NCI-H524 (cell line): ENCODE data around the gene TSPAN32.
"Not testable (repeated sequence)": the region's sequence is repeated elsewhere in the genome, so short reads cannot be mapped to it uniquely, and the experiment has no call there.

Source experiments
- DNase-seq, 2 experiments: peaks; one replicate each; lab custom pipeline; 2025; lab: John Stamatoyannopoulos, UW

Gene TSPAN32

GRCh38 chr11:2316169-2316962 is 14.6 kb downstream of the TSPAN32 start:
- DNase-seq = peak in 1 of 2 experiments; percentile 21

- no peak for DNase-seq
Observed at GRCh38 chr11:2316963-2317244, 15.1 kb downstream of the TSPAN32 start.

GRCh38 chr11:2317354-2318050 is 15.7 kb downstream of the TSPAN32 start:
- no peak for DNase-seq

DNA sequence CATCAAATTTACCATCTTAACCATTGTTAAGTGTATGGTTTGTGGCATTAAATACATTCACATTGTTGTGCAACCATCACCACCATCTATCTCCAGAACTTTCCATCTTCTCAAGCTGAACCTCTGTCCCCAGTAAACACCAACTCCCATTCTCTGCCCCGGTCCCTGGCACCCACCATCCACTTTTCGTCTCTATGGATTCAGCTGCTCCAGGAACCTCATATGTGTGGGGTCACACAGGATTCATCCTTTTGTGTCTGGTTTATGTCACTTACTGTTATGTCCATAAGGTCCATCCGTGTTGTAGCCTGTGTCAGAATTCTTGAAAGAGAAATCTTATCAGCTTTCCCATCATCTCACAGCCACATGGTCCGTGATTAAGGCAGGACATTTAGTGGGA is 16.3 kb downstream of the TSPAN32 start:
- DNase-seq = no peak

- no peak for DNase-seq
Observed at GRCh38 chr11:2318707-2319106, 16.9 kb downstream of the TSPAN32 start.

- no peak for DNase-seq
Observed at GRCh38 chr11:2319791-2320472, 18.1 kb downstream of the TSPAN32 start.

DNA sequence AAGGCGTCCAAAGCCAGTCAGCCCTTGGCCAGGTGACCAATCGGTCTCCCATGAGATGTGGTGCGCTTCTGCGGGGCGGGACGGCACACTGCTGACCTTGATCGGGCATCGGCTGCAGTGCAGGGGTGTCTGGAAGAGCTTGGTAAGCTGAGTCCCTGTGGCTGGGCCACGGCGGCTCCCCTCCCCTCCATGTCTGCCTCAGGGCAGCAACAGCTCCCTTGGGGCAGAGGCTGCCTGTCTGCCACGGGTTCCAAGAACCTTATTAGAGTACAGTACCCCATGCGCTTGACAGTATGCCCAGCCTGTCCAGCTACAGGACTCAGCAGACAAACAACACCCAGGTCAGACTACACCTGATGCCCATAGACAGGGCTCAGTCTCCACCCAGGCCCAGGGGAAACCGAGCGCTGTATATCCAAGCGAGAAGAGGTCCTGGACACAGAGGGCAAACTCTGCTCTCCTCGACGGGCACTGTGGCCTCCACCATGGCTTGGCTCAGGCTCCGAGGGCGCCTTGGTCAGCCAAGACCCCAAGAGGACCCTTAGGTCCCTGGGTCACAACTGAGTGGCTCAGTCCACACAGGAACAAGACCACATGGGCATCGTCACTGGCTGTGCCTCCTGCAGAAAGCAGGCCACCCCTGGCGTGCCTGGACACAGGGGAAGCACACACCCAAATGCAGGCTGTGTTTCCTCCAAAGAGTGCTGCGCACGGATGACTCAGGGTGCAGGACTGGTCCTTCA is 18.9 kb downstream of the TSPAN32 start:
- no peak for DNase-seq

- no peak for DNase-seq
Observed at GRCh38 chr11:2321311-2321683, 19.5 kb downstream of the TSPAN32 start.

DNA sequence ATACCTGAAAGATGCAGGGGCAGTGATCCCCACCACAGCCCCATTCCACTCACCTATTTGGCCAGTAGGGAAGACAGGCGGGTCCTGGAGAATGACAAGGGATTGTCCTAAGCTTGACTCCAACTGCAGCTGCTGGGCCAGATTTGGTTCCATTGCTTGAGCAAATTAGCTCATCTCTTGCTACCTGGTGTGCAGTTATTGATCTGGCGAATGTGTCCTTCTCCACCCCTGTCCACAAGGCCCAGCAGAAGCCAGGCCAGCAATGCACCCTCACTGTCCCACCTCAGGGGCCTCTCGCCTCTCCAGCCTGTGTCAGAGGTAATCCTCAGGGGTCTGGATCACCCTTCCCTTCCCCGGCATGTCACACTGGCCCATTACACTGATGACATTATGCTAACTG is 23.3 kb downstream of the TSPAN32 start:
- no peak for DNase-seq

DNA sequence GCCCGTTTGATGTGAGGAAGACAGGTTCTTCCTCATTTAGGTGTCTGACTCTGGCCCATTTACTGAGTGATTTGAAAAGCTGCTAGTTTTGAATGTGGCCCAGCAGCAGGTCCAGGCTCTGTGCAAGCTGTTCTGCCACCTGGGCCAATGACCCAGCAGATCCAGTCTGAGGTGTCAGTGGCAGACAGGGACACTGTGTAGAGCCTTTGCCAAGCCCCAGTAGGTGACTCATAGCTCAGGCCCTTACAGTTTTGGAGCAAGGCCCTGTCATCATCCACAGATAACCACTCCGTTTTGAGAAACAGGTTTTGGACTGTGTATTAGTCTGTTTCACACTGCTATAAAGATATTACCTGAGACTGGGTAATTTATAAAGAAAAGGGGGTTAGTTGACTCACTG is 23.9 kb downstream of the TSPAN32 start:
- DNase-seq = no peak

DNA sequence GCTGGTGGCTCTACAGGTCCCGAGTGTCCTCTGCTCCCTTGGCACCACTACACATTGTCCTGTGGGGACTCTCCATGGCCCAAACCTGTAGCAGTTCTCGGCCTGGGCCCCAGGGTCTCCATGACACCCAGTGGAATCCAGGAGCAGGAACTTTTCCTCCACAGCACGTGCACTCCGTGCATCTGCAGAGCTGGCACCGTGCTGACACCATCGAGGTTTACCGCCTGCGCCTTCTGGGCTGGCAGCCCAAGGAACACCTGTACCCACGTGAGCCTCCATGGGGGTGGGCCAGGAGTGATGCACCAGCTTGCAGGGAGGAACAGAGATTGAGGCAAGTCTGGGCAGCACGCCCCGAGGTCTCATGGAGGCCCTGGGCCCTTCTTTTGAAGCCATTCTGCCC is 25.2 kb downstream of the TSPAN32 start:
- DNase-seq = no peak

- no peak for DNase-seq
Observed at GRCh38 chr11:2328021-2328420, 26.2 kb downstream of the TSPAN32 start.

DNA sequence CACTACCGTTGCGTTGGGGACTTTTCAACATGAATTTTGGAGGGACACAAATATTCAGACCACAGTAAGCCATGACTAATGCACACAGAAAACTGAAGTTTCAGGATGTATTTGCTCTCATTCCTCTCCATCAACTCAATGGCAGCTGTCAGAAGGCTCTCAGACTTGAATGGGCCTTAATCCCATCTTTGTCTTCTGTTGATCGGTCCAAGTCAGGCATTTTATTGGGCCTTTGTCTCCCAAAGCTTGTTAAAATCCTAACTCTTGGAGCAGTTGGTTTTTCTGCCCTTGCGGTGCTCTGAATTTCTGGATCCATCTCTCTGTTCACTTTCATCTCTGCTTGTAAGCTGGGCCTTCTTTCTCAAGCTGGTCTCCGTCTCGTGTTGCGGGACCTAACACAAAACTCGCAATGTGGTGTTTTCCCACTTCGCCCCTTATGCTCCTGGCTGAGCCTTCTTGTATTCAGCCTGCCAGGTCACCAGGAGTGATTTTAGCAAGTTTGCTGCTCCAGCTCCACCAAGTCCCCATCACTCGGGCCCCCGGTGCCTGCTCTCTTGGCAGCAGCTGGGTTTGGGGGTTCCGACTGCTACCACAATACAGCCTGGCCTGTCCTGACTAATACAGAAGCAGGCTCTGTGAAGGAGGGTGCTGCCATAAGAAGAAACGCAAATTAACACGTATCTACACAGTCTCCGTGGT is 27.0 kb downstream of the TSPAN32 start:
- no peak for DNase-seq

DNA sequence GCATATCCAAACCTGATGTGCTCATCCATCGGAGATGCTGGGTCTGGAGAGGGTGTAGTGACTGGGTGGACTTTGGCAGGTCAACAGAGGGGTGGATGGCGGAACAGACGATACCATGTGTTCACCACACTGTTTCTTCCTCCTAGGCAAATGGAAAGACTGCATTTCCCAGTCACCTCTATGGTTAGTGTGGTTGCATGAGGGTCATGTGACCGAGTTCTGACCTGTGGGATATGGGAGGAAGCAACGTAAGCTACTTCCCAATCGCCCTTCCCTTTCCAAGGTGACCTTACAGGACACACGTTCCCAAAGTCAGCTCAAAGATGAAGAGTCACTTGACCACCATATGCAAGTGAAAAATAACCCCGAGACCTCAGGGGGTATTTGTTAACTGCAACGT is 27.7 kb downstream of the TSPAN32 start:
- DNase-seq = no peak

GRCh38 chr11:2330696-2331095 is 28.9 kb downstream of the TSPAN32 start:
- DNase-seq = no peak

GRCh38 chr11:2331404-2331803 is 29.6 kb downstream of the TSPAN32 start:
- DNase-seq = no peak

GRCh38 chr11:2332569-2332968 is 30.8 kb downstream of the TSPAN32 start:
- not testable (repeated sequence) for DNase-seq

GRCh38 chr11:2333486-2334205 is 31.8 kb downstream of the TSPAN32 start:
- not testable (repeated sequence) for DNase-seq

DNA sequence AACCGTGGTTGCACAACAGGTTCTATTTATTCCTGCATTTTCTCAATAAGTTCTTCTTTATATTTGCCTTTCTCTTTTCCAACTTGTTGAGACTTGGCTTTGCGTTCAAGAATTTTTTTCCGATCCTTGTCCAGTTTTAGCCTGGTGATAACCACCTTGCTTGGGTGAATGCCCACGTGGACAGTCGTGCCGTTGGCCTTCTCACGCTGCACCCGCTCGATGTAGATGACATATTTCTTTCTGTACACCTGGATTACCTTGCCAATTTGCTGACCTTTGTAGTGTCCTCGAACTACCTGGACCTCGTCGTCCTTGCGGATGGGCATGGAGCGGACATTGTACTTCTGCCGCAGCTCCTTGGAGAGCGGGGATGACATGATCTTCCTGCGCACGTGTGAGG is 33.5 kb downstream of the TSPAN32 start:
- not testable (repeated sequence) for DNase-seq

DNA sequence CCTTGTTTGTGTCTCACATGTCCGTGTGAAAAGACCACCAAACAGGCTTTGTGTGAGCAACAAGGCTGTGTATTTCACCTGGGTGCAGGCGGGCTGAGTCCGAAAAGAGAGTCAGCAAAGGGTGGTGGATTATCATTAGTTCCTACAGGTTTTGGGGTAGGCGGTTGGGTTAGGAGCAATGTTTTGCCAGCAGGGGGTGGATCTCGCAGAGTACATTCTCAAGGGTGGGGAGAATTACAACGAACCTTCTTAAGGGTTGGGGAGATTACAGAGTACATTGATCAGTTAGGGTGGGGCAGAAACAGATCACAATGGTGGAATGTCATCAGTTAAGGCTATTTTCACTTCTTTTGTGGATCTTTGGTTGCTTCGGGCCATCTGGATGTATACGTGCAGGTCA is 36.9 kb downstream of the TSPAN32 start:
- DNase-seq = not testable (repeated sequence)

- DNase-seq = no peak
Observed at GRCh38 chr11:2342557-2342956, 40.7 kb downstream of the TSPAN32 start.
